Esophagus muscularis mucosa (tissue), 3 donors: Measurements from ENCODE around the gene BRD7.
"Not testable (repeated sequence)": the region's sequence is repeated elsewhere in the genome, so short reads cannot be mapped to it uniquely, and the experiment has no call there.

Experiments
- POLR2A ChIP-seq: fragments of 450-650 bp; IDR thresholded peaks from one replicate; pipeline ENCODE4 v1.6.1; 2017; ENCODE audit warnings: antibody characterized with exemption, moderate library complexity, mild to moderate bottlenecking, low read depth
- TF ChIP-seq, protein P1 (sequence below), 3 experiments: fragments of 200-600 bp in 2 of 3; fragments of 450-650 bp in 1 of 3; sonication (generic) in 2 of 3; IDR thresholded peaks; one replicate each; pipeline ENCODE4 v1.5.1; 2017 to 2019; ENCODE audit warnings: antibody characterized with exemption in 3 of 3, mild to moderate bottlenecking in 2 of 3, moderate library complexity in 1 of 3

DNA sequence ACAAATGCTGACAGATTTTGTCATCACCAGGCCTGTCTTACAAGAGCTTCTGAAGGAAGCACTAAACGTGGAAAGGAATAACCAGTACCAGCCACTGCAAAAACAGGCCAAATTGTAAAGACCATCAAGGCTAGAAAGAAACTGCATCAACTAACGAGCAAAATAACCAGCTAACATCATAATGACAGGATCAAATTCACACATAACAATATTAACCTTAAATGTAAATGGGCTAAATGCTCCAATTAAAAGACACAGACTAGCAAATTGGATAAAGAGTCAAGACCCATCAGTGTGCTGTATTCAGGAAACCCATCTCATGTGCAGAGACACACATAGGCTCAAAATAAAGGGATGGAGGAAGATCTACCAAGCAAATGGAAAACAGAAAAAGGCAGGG lies 23.6 kb downstream of the BRD7 start:
- not testable (repeated sequence) for TF ChIP-seq POLR2A
- TF ChIP-seq, protein P1, sequence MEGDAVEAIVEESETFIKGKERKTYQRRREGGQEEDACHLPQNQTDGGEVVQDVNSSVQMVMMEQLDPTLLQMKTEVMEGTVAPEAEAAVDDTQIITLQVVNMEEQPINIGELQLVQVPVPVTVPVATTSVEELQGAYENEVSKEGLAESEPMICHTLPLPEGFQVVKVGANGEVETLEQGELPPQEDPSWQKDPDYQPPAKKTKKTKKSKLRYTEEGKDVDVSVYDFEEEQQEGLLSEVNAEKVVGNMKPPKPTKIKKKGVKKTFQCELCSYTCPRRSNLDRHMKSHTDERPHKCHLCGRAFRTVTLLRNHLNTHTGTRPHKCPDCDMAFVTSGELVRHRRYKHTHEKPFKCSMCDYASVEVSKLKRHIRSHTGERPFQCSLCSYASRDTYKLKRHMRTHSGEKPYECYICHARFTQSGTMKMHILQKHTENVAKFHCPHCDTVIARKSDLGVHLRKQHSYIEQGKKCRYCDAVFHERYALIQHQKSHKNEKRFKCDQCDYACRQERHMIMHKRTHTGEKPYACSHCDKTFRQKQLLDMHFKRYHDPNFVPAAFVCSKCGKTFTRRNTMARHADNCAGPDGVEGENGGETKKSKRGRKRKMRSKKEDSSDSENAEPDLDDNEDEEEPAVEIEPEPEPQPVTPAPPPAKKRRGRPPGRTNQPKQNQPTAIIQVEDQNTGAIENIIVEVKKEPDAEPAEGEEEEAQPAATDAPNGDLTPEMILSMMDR (IDR thresholded peaks at IDR 0.05) = not testable (repeated sequence)
